ENCODE measurements around the gene C1QTNF2.

DNA sequence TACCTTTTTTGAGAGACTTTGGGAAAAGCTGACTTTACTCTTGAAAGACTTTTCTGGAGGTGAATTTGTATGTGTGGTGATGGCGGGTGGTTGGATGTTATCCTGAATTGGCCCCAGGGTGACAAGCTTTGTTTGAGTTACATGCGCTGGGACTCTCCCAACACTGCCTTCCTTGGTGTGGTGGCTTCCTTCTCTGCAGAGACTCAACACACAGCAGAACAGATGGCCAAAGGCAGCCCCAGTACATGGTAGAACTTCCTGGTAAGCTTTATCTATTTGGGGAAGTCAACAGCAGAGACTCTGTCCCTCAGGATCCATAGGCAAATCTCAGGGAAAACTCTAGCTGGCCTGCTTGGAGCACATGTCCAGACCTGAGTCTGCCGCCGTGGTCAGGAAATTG lies 18.1 kb downstream of the C1QTNF2 start:
- no peak for TF ChIP-seq POLR2AphosphoS5 (IDR thresholded peaks at IDR 0.05; ENCODE audit: borderline replicate concordance, low read depth, low read length)
- TF ChIP-seq EZH2 (IDR thresholded peaks at IDR 0.05), result no peak
- TF ChIP-seq FOXP2 (optimal IDR thresholded peaks at IDR 0.05; ENCODE audit: control extremely low read depth, extremely low read length, insufficient read depth), result no peak

Data from SK-N-MC (cell line).